ENCODE data around the gene ITM2A. TPM values are rescaled to one million over a fixed set of nuclear protein-coding genes. Genes with fewer than 3 reads are reported as not detected.

ITM2A gene
- total and polyA plus RNA-seq, 2 donors (not counting 3 experiments of a cell fraction or from before 2014, with no cell fraction given), result 3.9 to 10.2 TPM

GRCh38 chrX:79325263-79325958 lies 41.7 kb downstream of the ITM2A start:
- no peak overlapping the region for H2AFZ ChIP-seq (ENCODE audit: low read depth, low read length)
- DNase-seq (ENCODE audit: low read depth, low spot score) (no peak), FAIRE-seq (no peak)
- no peaks in the 10 kb centered on the region for H3K27me3 ChIP-seq (ENCODE audit: control insufficient read depth in 2 of 2, insufficient read depth in 2 of 2, low read length in 2 of 2)
- H3K9me1 ChIP-seq (replicated peaks; ENCODE audit: control insufficient read depth, extremely low read depth, insufficient read depth, low read length), result no peaks in the 10 kb centered on the region
- H3K79me2 ChIP-seq (ENCODE audit: control insufficient read depth, insufficient read depth, low read length), result no peaks in the 10 kb centered on the region
- BruUV-seq (replicated peaks), result no TSS peak
- POLR2A ChIA-PET, result no interaction called here
- no peak overlapping the region for H3K4me3 ChIP-seq (replicated peaks in 1 of 3; ENCODE audit: insufficient read depth in 1 of 3, low read depth in 1 of 3, low read length in 3 of 3)
- no peak overlapping the region for H3K9ac ChIP-seq (replicated peaks; ENCODE audit: extremely low read depth, insufficient read depth, low read length)
- H3K27ac ChIP-seq (ENCODE audit: insufficient read depth, low read depth, low read length), result no peak overlapping the region
- TF ChIP-seq EZH2 (IDR thresholded peaks at IDR 0.05; ENCODE audit: borderline replicate concordance, low read depth, low read length, severe bottlenecking), result no peak
- TF ChIP-seq JUN (IDR thresholded peaks at IDR 0.05; ENCODE audit: borderline replicate concordance, insufficient read depth, insufficient read length, low read depth), result no peak
- no peak for TF ChIP-seq MAX (IDR thresholded peaks at IDR 0.05; ENCODE audit: insufficient read depth, insufficient read length)
- no peak for TF ChIP-seq POLR2A (IDR thresholded peaks at IDR 0.05; ENCODE audit: low read depth, low read length)
- TF ChIP-seq GATA2 (IDR thresholded peaks at IDR 0.05; ENCODE audit: insufficient read depth, insufficient read length, low read depth, low read length), result no peak
- TF ChIP-seq, protein P1, sequence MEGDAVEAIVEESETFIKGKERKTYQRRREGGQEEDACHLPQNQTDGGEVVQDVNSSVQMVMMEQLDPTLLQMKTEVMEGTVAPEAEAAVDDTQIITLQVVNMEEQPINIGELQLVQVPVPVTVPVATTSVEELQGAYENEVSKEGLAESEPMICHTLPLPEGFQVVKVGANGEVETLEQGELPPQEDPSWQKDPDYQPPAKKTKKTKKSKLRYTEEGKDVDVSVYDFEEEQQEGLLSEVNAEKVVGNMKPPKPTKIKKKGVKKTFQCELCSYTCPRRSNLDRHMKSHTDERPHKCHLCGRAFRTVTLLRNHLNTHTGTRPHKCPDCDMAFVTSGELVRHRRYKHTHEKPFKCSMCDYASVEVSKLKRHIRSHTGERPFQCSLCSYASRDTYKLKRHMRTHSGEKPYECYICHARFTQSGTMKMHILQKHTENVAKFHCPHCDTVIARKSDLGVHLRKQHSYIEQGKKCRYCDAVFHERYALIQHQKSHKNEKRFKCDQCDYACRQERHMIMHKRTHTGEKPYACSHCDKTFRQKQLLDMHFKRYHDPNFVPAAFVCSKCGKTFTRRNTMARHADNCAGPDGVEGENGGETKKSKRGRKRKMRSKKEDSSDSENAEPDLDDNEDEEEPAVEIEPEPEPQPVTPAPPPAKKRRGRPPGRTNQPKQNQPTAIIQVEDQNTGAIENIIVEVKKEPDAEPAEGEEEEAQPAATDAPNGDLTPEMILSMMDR (IDR thresholded peaks at IDR 0.05; ENCODE audit: extremely low read depth in 1 of 2, insufficient read depth in 1 of 2, low read depth in 1 of 2, low read length in 2 of 2), result no peak
- no peak for TF ChIP-seq MYC (IDR thresholded peaks at IDR 0.05; ENCODE audit: low read depth, low read length)
- no peak for TF ChIP-seq FOS (IDR thresholded peaks at IDR 0.05; ENCODE audit: borderline replicate concordance, insufficient read depth, low read length)
- TF ChIP-seq POLR2AphosphoS5 (IDR thresholded peaks at IDR 0.05; ENCODE audit: insufficient read depth, low read depth, low read length), result no peak
- H4K20me1 ChIP-seq (replicated peaks; ENCODE audit: control insufficient read depth, extremely low read depth, insufficient read depth, low read length), result no peaks in the 10 kb centered on the region
- H3K36me3 ChIP-seq (ENCODE audit: control insufficient read depth in 2 of 2, extremely low read depth in 1 of 2, insufficient read depth in 2 of 2, low read length in 2 of 2), result no peaks in the 10 kb centered on the region
- H3K9me3 ChIP-seq (replicated peaks; ENCODE audit: control insufficient read depth, insufficient read depth, low read length), result no peaks in the 10 kb centered on the region
- intact Hi-C loops (cut with micrococcal nuclease), result no loop called here
- H3K4me1 ChIP-seq (ENCODE audit: control insufficient read depth, extremely low read depth, insufficient read depth, low read length), result no peaks in the 10 kb centered on the region
- dilution Hi-C loops (cut with MboI; ENCODE audit: extremely low pct_ligation_motif_present, low sequenced_read_pairs), result no loop called here
- CTCF ChIA-PET, result no interaction called here
- H3K4me2 ChIP-seq (ENCODE audit: insufficient read depth, low read length), result no peak overlapping the region

Other genes starting within 250 kb of the ITM2A start
- not detected in 2 replicates for gene GPR174, start 222.6 kb downstream of the ITM2A start, total RNA-seq
- gene GPR174, start 222.6 kb downstream of the ITM2A start, polyA plus RNA-seq, result not detected in 2 replicates